Right lobe of liver (tissue), 4 donors: ENCODE results near the gene SNX10.
A peak's percentile ranks its signal among the peaks of the same experiment; 100 is the strongest.

Experiments
- CTCF ChIP-seq, 4 donors: fragments of 200-600 bp in 3 of 4; fragments of 450-650 bp in 1 of 4; IDR thresholded peaks; one replicate each; pipeline versions ENCODE4 v1.5.1 to v1.8.0; 2016 to 2022; ENCODE audit warnings: antibody characterized with exemption in 4 of 4, mild to moderate bottlenecking in 2 of 4
- POLR2A ChIP-seq: fragments of 450-650 bp; IDR thresholded peaks from one replicate; pipeline ENCODE4 v1.6.1; 2017; ENCODE audit warnings: antibody characterized with exemption, mild to moderate bottlenecking
- donor health status: DM: no; HTN: no; CAD: no.
- donor health status: DM: no; HTN: no; CAD: no.
- donor health status: DM: no; HTN: yes; CAD: no.

- TF ChIP-seq POLR2A (peak; percentile 84), CTCF (IDR thresholded peaks at IDR 0.05) (peak; percentile 37 to 58 (median 46))
These were observed at the start of gene SNX10 for GRCh38 chr7:26291699-26292538.
